ENCODE results near the gene IRS2. TPM values are rescaled to one million over a fixed set of nuclear protein-coding genes. Genes with fewer than 3 reads are reported as not detected.

IRS2 gene
- total RNA-seq, 1 experiment from 2014 or later: 41.8 TPM

- H3K36me3 Mint-ChIP-seq (ENCODE audit: insufficient read depth, unreplicated experiment): peaks cover 78% of the 10 kb centered on the region
- peak overlapping the region; percentile 84 for H3K4me3 Mint-ChIP-seq (ENCODE audit: unreplicated experiment)
- BruUV-seq (replicated peaks): no TSS peak
- no peak for TF ChIP-seq CTCF (IDR thresholded peaks at IDR 0.05; ENCODE audit: unreplicated experiment)
- ChIA-PET CTCF (interaction anchor here (0.5 to 3.2 kb wide), 14 partner anchors 9 to 866 kb away, joined by 3 to 20 read pairs (median 4); no protein-coding TSS in a partner anchor), POLR2A (interaction anchor here (0.5 to 3.5 kb wide), 25 partner anchors 9 to 866 kb away, joined by 3 to 49 read pairs (median 8); no protein-coding TSS in a partner anchor)
- H3K27ac Mint-ChIP-seq (ENCODE audit: low read depth, unreplicated experiment): peak overlapping the region; percentile 70
- no peaks in the 10 kb centered on the region for H3K27me3 Mint-ChIP-seq (ENCODE audit: insufficient read depth, unreplicated experiment)
- no peaks in the 10 kb centered on the region for H3K9me3 Mint-ChIP-seq (ENCODE audit: unreplicated experiment)
- DNase-seq (ENCODE audit: unreplicated experiment): no peak
- intact Hi-C loops (cut with micrococcal nuclease): loop anchor here (2.0 to 5.0 kb wide), 3 partner anchors 508 to 864 kb away; no protein-coding TSS in a partner anchor
- H3K4me1 Mint-ChIP-seq (ENCODE audit: insufficient read depth, unreplicated experiment): peaks cover 41% of the 10 kb centered on the region
These were observed 5.5 kb downstream of the IRS2 start for GRCh38 chr13:109780845-109781383.

- no peak for TF ChIP-seq CTCF (IDR thresholded peaks at IDR 0.05; ENCODE audit: unreplicated experiment)
- peak overlapping the region; percentile 84 for H3K4me3 Mint-ChIP-seq (ENCODE audit: unreplicated experiment)
- no peaks in the 10 kb centered on the region for H3K27me3 Mint-ChIP-seq (ENCODE audit: insufficient read depth, unreplicated experiment)
- H3K9me3 Mint-ChIP-seq (ENCODE audit: unreplicated experiment): no peaks in the 10 kb centered on the region
- peak overlapping the region; percentile 70 for H3K27ac Mint-ChIP-seq (ENCODE audit: low read depth, unreplicated experiment)
- intact Hi-C loops (cut with micrococcal nuclease): loop anchor here (2.0 to 5.0 kb wide), 4 partner anchors 398 to 863 kb away; no protein-coding TSS in a partner anchor
- ChIA-PET CTCF (interaction anchor here (0.5 to 3.2 kb wide), 12 partner anchors 10 to 865 kb away, joined by 3 to 20 read pairs (median 4); no protein-coding TSS in a partner anchor), POLR2A (interaction anchor here (0.5 to 3.5 kb wide), 28 partner anchors 10 to 936 kb away, joined by 3 to 49 read pairs (median 6); no protein-coding TSS in a partner anchor)
- peaks cover 84% of the 10 kb centered on the region for H3K36me3 Mint-ChIP-seq (ENCODE audit: insufficient read depth, unreplicated experiment)
- no peak for DNase-seq (ENCODE audit: unreplicated experiment)
- H3K4me1 Mint-ChIP-seq (ENCODE audit: insufficient read depth, unreplicated experiment): peaks cover 47% of the 10 kb centered on the region
- BruUV-seq (replicated peaks): no TSS peak
These were observed 6.4 kb downstream of the IRS2 start for GRCh38 chr13:109779876-109780510.

DNA sequence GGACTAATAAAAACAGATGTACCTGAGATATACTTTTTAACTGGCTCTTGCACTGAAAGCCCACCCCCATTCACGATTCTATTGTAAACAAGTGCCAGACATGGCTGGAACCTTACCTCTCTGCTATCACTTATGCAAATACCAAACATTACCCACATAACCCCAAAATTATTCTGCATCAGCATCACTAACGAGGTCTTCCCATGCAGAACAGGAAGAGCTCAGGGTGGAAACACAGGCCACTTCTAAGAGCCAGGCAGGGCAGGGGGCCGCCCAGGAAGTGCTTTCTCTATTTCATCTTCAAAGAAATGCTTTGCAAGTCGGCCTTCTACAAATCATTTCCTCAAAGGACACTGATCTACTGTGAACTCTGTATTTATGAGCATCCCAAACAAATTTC, 7.3 kb downstream of the IRS2 start:
- TF ChIP-seq CTCF (IDR thresholded peaks at IDR 0.05; ENCODE audit: unreplicated experiment): no peak
- POLR2A ChIA-PET: interaction anchor here (0.5 to 3.5 kb wide), 10 partner anchors 11 to 864 kb away, joined by 3 to 49 read pairs (median 22); no protein-coding TSS in a partner anchor
- peaks cover 47% of the 10 kb centered on the region for H3K4me1 Mint-ChIP-seq (ENCODE audit: insufficient read depth, unreplicated experiment)
- H3K27ac Mint-ChIP-seq (ENCODE audit: low read depth, unreplicated experiment): peak overlapping the region; percentile 70
- CTCF ChIA-PET: interaction anchor here (1.5 to 3.2 kb wide), 4 partner anchors 11 to 633 kb away, joined by 4 to 20 read pairs (median 10); no protein-coding TSS in a partner anchor
- peak overlapping the region; percentile 84 for H3K4me3 Mint-ChIP-seq (ENCODE audit: unreplicated experiment)
- no peak for DNase-seq (ENCODE audit: unreplicated experiment)
- H3K9me3 Mint-ChIP-seq (ENCODE audit: unreplicated experiment): no peaks in the 10 kb centered on the region
- peaks cover 85% of the 10 kb centered on the region for H3K36me3 Mint-ChIP-seq (ENCODE audit: insufficient read depth, unreplicated experiment)
- H3K27me3 Mint-ChIP-seq (ENCODE audit: insufficient read depth, unreplicated experiment): no peaks in the 10 kb centered on the region
- intact Hi-C loops (cut with micrococcal nuclease): loop anchor here (5.0 kb wide), 1 partner anchor 397 kb away; no protein-coding TSS in a partner anchor
- BruUV-seq (replicated peaks): no TSS peak

GRCh38 chr13:109778102-109778542, 8.3 kb downstream of the IRS2 start:
- no peaks in the 10 kb centered on the region for H3K9me3 Mint-ChIP-seq (ENCODE audit: unreplicated experiment)
- intact Hi-C loops (cut with micrococcal nuclease): loop anchor here (5.0 kb wide), 1 partner anchor 396 kb away; no protein-coding TSS in a partner anchor

More at GRCh38 chr13:109778102-109778542, 8.3 kb downstream of the IRS2 start:
- Mint-ChIP-seq H3K4me3 (ENCODE audit: unreplicated experiment) (peak overlapping the region; percentile 84), H3K36me3 (ENCODE audit: insufficient read depth, unreplicated experiment) (peaks cover 85% of the 10 kb centered on the region), H3K27ac (ENCODE audit: low read depth, unreplicated experiment) (peak overlapping the region; percentile 70), H3K4me1 (ENCODE audit: insufficient read depth, unreplicated experiment) (peaks cover 54% of the 10 kb centered on the region), H3K27me3 (ENCODE audit: insufficient read depth, unreplicated experiment) (no peaks in the 10 kb centered on the region)
- no peak for TF ChIP-seq CTCF (IDR thresholded peaks at IDR 0.05; ENCODE audit: unreplicated experiment)
- POLR2A ChIA-PET: interaction anchor here (1.1 to 1.5 kb wide), 2 partner anchors 237 to 863 kb away, joined by 3 to 4 read pairs; no protein-coding TSS in a partner anchor
- no TSS peak for BruUV-seq (replicated peaks)
- CTCF ChIA-PET: no interaction called here
- DNase-seq (ENCODE audit: unreplicated experiment): peak; percentile 81

Data from MCF 10A (cell line).